ENCODE measurements around the gene ROMO1.
"Not testable (repeated sequence)": the region's sequence is repeated elsewhere in the genome, so short reads cannot be mapped to it uniquely, and the experiment has no call there.

Gene ROMO1

GRCh38 chr20:35741892-35742740, 42.9 kb downstream of the ROMO1 start, which contains the start of gene RBM39:
TSS of gene RBM39 (minus strand) at chr20:35742260. CDS start at chr20:35740874, 1,386 bp downstream.
- Mint-ChIP-seq H3K4me3 (peak within 1 kb of the TSS; percentile 97), H3K9me3 (no peaks in the 10 kb centered on the region), H3K4me1 (peaks cover 53% of the 10 kb centered on the region), H3K36me3 (ENCODE audit: insufficient read depth) (peaks cover 58% of the 10 kb centered on the region), H3K27me3 (no peaks in the 10 kb centered on the region), H3K27ac (ENCODE audit: low read depth) (peak within 1 kb of the TSS; percentile 99)
- DNase-seq (ENCODE audit: low spot score in 2 of 2) (peak; percentile 92 to 100), ATAC-seq (replicated peaks; ENCODE audit: extremely low read depth, poor library complexity, severe bottlenecking) (peak; percentile 85)

DNA sequence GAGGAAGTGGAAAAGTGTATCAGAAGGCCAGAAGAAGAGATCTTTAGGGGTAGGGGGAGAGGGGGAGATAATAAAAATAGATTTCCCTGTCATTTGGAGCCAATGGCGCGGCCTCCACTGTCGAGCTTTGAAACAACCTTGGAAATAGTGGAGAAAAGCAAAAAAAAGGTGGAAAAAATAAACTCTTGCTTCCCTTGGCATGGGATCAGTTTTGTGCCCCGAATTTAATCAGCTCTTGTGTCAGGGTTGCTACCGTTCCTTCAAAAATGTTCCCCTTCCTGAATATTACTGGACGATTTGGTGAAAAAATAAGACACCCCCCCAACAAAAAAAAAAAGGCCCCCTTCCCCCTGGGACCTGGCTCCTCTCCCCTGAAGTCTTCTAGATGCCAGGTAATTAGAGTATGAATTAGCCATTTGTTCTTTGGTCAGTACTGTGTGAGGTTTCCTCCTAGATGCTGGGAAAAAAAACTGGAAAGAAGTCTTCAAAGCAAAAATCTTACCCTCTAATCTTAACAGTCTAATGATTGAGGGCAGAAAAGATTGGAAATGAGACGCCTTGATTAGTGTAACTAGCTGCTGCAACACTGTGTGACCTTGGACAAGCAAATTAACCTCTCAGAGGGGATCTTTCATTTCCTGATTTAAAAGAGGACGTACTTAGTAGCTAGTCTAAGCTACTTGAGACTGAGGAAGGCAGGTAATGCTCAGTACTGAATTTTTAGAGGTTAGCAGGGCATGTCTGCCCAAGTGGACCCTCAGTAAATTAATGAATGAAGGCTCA, 43.7 kb downstream of the ROMO1 start:
- Mint-ChIP-seq H3K9me3 (no peaks in the 10 kb centered on the region), H3K27ac (ENCODE audit: low read depth) (peak overlapping the region; percentile 99), H3K4me3 (peak overlapping the region; percentile 97), H3K36me3 (ENCODE audit: insufficient read depth) (peaks cover 50% of the 10 kb centered on the region), H3K4me1 (peaks cover 52% of the 10 kb centered on the region), H3K27me3 (no peaks in the 10 kb centered on the region)
- DNase-seq (ENCODE audit: low spot score in 2 of 2) (no peak), ATAC-seq (replicated peaks; ENCODE audit: extremely low read depth, poor library complexity, severe bottlenecking) (no peak)

GRCh38 chr20:35743693-35744491, 44.7 kb downstream of the ROMO1 start:
- Mint-ChIP-seq H3K9me3 (no peaks in the 10 kb centered on the region), H3K27me3 (no peaks in the 10 kb centered on the region), H3K4me1 (peaks cover 43% of the 10 kb centered on the region), H3K27ac (ENCODE audit: low read depth) (peak overlapping the region; percentile 99), H3K4me3 (peak overlapping the region; percentile 97), H3K36me3 (ENCODE audit: insufficient read depth) (peaks cover 40% of the 10 kb centered on the region)
- DNase-seq (ENCODE audit: low spot score in 2 of 2) (no peak), ATAC-seq (replicated peaks; ENCODE audit: extremely low read depth, poor library complexity, severe bottlenecking) (no peak)

DNA sequence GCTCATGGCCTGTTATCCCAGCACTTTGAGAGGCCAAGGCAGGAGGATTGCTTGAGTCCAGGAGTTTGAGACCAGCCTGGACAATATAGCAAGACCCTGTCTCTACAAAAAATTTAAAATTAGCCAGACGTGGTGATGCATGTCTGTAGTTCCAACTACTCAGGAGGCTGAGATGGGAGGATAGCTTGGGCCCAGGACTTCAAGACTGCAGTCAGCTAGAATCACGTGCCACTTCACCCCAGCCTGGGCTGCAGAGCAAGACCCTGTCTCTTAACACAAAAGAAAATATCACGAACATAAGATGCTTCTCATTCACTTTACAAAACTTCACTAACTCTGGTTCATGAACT, 45.3 kb downstream of the ROMO1 start:
- H3K9me3 Mint-ChIP-seq; H3K27me3 Mint-ChIP-seq; DNase-seq (ENCODE audit: low spot score in 2 of 2); ATAC-seq (replicated peaks; ENCODE audit: extremely low read depth, poor library complexity, severe bottlenecking): not testable (repeated sequence)
- H3K4me1 Mint-ChIP-seq: peaks cover 39% of the 10 kb centered on the region
- peak overlapping the region; percentile 97 for H3K4me3 Mint-ChIP-seq
- peaks cover 36% of the 10 kb centered on the region for H3K36me3 Mint-ChIP-seq (ENCODE audit: insufficient read depth)
- peak overlapping the region; percentile 99 for H3K27ac Mint-ChIP-seq (ENCODE audit: low read depth)
